OCI-M1 (cell line): ENCODE results near the gene TMEM132D.

Experiments used
- DNase-seq: peaks from one replicate; lab custom pipeline; 2025; lab: John Stamatoyannopoulos, UW

Gene TMEM132D

DNA sequence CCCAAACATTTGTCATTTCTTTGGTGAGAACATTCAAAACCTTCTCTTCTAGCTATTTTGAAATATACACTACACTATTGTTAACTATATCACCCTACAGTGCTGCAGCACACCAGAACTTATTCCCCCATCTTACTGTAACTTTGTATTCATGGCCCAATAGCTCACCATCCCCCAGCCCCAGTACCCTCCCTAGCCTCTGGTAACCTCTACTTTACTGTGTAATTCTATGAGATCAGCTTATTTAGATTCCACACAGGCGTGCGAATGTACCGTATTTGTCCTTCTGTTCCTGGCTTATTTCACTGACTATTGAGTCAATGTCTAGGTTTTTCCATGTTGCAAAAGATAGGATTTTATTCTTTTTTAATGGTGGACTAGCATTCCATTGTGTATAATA is 469.0 kb downstream of the TMEM132D start:
- no peak for DNase-seq

DNA sequence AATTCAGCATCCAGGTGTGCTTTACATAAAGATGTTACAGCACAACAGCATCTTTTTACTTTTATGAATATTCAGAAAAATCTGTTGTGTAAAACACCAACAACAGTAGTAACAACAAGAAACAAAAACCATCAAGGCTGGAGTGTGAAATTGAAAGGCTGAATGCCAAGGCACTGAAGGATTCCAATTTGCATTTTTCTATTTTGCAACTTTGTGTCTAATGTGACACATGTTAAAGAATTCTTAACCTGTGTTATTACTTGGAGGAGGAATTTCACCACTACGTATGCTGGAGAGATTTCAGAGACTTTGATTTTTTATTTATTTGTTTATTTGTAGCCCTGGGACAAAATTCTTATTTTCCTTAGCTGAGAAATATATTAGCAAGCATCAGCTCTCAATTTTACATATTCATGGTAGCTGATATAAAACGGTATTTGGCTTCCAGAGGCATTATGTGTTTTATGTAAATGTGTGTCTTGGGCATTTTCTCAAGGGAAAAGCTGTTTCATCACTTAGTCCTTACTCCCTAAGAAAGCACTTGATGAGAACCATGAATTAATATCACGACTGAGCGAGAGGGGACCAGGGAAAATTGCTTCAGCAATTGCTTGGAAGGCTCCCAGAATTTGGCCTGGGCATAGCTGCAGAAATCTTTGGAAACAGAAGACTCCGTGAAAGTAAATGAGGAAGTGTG is 475.4 kb downstream of the TMEM132D start:
- no peak for DNase-seq

DNA sequence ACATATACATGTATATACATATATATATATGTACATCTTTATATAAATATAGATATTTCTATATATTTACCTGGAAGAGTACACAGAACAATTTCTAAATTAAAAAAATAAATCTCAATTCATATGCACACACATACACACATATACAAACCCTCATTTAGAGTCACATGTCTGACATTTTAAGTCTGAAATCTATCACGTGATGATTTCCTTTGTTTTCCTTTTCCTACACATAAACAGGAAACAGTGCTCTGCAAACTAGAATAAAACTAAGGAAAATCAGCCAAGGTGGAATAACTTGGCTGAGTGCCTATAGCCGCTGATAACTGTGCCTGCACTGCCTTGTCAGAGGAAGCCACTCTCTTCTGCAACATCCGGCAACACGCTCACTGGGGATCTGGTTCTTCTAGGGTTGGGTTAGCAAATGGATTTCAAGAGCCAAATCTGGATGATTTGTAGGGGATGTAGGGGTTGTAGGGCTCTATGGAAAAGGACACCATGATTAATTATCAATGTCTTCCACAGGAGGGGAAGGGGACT is 480.7 kb downstream of the TMEM132D start:
- DNase-seq: no peak

DNA sequence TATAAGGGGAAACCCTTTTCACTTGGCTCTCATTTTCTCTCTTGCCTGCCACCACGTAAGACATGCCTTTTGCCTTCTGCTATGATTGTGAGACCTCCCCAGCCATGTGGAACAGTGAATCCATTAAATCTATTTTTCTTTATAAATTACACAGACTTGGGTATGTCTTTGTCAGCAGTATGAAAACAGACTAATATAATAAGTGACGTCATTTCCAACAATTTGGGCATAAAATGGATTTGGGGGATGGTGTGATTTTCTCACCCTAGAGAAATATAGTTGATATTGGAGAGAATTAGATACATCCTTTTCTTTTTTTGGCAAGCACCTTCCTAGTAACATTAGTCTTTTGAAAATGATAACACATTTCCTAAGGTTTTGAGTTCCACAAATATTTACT is 490.5 kb downstream of the TMEM132D start:
- DNase-seq: no peak

DNA sequence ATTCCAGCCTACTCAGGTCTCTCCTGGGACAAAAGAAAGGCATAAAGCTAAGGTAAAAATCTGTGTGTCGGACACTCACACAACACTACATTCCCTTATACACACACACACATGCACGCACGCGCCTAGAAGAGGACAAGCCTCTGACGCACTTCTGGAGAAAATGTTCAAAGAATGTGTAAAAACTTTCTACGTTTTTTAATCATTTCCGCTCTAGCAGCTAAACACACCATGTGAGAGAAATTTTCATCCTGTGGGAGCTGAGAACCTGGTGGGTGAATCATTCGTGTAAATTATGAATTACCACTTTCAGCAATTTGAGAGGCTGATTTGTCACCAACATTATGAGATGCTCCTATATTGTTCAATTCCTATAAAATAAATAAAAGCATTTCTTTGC is 494.5 kb downstream of the TMEM132D start:
- no peak for DNase-seq

DNA sequence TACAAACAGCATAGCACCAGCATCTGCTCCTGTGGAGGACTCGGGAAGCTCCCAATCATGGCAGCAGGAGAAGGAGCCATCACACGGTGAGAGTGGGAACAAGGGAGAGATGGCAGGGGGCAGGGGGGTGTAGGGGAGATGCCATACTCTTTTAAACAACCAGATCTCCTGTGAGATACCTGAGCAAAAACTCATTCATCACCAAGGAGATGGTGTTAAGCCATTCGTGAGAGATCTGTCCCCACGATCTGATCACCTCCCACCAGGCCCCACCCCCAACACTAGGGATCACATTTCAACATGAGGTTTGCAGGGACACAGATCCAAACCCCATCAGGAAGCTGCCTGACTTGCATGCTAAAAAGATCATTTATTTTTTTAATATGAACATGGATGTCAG is 499.3 kb downstream of the TMEM132D start:
- no peak for DNase-seq

DNA sequence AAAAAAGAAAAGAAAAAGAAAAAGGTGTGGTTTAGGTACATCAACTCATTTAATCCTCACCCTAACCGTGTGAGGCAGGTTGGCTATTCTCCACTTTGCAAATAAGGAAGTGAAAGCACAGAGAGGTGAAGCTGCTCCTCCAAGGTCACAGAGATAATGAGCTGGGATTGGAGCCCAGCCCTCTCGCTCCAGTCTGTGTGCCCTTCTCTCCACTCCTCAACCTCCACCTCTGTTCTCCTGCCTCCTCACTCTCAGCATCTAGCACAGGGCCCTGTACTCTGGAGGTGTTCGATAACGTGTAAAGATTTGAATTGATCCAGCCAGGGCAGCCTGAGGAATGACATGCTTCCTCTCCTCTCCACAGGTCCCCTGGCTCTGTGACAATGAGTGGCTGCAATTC is 502.3 kb downstream of the TMEM132D start:
- no peak for DNase-seq

DNA sequence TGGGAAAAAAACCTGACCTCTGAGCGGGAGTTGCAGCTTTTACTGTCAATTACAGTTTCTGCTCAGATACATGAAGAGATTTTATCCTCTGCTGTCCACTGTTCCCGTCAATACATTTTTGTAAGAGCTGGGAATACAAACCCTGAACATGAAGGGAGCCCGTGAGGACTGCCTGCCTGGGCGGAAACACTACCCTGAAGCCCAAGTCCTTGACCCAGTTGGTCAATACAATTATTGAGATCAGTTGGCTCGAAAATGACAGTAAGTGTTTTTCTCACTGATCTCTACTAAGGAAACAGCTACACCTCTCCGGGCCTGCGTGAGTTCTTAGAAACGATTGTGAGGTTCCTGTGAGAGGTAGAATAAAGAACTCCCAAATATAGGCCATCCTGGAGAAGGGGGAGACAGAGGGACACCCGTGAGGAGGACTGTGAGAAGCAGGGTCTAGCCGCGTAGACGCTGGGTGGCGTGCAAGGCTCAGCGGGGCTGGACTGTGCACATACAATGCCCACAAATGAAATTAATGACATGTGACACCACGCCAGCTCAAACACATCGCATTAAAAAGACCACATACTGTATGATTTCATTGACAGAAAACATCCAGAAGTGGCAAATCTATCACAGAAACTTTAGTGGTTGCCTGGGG is 509.5 kb downstream of the TMEM132D start:
- DNase-seq: no peak

DNA sequence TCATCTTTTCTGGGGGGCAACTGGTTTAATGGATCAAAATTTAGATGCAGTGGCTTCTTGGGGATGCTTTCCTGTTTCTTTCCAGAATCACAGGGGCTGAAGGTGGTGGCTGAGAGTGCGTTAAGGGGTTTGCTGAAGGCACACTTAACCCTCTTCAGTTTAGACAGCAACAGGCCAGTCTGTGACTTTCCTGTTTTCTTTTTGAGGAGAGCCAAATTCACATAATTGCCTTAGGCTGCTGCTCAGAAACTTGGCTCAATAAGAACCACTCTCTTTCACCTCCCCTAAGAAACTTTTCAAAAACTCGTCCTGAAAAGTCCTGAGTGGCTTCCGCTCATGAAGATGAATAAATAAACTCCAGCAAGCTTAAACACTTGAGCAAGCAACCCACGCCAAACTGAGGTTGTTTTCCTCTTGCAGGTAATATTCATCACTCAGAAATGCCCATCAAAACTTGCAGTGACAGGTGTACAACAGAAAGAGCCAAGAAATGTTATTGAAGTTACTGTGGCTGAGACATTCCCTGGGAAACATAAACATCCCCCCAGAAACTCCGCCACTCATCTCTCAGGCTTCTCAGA is 510.4 kb downstream of the TMEM132D start:
- no peak for DNase-seq

DNA sequence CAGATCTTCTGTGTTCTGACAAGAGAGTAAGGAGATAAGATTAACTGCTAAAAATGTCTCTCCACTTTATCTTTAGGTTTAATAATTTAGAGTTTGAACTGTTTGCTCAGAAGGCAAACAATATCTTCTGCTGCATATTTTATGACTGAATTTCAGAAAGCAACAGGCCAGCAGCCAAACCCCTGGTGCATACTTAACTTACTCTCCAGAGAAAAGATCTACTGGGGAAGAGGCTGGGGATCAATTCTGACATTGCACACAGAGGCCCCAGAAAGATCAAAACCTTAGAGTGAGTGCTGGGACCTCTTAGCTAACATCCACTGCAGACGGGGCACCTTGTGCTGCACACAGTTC is 518.2 kb downstream of the TMEM132D start:
- no peak for DNase-seq

DNA sequence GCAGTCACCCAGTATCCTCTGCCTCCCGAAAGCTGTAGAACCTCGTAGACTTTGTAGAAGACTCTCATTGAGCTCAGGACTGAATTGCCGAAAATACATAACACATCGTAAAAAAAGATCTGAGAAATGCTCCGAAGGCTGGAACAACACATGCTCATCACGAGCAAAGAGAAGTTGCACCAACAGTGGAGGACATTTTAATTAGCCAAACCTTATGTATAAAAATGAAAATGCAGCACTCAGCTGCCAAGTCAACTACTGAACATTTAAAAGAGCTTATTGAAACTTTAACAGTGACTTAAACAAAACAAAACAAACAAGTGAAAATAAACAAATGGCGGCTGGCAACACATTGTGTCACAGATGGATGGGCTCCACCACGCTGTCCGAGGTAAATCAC is 519.9 kb downstream of the TMEM132D start:
- DNase-seq: no peak

DNA sequence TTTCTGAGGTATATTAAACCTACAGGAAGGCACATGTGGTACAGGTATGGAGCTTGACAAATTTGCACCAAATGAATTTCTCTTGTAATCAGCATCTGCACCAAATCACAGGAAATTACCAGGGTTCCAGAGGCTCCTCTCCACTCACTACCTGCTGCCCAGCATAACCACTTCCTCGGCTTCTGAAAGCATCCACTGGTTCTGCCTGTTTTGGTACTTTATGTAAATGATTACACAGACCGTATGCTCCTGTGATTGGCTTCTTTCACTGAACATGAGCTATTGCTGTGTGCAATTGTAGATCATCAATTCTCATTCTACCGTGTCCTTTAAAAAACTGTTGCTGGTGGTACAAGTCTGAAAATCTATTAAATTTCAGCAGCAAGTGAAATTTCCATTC is 522.1 kb downstream of the TMEM132D start:
- no peak for DNase-seq

DNA sequence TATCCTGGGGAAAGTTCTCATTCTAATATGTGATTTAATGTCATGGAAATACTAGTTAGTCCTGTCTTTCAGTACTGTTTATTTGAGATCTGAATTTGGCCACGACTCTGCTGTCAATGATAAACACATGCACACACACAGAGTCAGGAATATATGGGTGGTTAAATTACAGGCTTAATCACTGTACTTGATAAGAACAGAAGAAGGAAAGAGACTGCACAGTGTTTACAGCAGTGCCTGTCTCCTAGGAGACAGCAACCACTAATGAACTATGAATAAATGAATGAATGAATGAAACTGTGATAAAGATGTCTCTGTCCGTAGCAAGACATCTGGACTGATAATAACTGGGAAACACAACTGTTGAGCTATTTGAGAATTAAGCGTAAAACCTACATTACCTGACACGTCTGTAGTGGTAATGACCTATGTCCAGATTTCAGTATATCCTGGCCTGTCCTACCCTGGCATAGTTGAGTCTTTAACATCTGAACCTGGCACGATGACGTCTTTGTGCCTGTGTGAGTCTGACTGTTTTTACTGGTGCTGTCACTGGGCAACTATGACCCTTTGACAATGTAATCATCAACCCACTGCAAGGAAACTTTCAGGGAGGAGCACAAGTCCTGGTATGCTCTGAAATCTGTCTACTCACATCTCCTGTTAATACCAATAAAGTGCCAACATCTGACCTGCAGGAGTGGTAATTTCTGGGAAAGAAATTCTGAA is 524.6 kb downstream of the TMEM132D start:
- no peak for DNase-seq

DNA sequence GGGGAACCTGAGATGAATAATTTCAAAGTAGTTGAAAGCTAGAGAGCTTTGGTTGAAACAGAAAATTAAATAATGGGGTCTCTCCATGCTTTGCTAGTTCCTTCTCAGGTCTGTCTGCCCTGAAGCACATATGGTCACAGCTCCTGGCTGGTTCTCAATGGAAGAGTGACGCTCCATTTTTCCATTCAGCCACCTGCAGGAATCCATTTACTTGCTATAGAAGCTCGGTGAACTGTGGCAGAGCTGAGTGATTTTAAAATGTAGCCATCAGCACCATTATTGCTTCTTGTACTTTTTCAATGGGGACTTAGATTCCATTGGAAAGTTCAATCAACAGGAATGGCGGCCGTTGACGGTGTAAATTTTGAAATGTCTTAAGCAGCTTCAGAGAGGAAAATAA is 525.3 kb downstream of the TMEM132D start:
- no peak for DNase-seq

DNA sequence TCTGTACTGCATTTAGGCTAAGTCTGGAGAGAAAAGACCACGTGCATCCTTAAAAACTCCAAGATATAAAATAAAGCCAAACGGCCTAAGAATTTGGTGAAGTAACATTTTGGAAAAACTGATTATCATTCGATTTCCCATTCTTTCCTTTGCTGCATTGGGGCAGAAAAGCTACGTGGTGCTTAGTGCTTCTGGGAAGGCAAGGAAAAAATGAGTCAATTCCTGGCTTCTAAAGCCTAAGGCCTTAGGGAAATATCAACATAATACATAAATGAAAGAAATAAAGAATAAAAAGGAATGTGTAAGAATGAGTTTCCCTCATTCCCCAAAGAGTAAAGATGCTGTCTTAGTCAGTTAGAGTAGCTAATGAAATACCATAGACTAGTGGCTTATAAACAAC is 530.1 kb downstream of the TMEM132D start:
- DNase-seq: no peak

DNA sequence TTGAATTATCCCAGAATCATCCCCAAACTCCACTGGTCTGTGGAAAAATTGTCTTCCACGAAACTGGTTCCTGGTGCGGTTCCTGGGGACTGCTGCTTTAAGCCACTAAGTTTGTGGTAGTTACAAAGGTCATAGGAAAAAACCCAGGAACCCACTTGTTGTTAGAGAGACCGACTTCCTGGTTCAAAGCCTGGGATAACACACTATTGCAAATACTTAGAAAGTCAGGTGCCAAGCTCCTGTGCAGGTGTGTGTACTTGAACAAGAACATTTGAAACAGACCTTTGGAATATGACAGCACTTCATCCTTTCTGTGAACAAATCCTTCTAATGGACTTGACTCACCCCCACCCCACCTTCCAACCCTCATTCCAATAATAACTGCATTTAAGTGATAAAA is 530.9 kb downstream of the TMEM132D start:
- DNase-seq: no peak

DNA sequence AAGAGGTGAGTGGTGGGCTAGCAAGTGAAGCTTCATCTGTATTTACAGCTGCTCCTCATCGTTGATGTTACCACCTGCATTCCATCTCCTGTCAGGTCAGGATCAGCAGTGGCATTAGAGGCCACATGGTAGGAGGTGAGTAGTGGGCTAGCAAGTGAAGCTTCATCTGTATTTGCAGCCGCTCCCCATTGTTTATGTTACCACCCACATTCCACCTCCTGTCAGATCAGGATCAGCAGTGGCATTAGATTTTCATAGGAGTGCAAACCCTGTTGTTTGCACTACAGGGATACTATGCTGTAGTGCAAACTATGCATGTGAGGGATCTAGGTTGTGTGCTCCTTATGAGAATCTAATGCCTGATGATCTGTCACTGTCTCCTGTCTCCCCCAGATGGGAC is 531.5 kb downstream of the TMEM132D start:
- no peak for DNase-seq

DNA sequence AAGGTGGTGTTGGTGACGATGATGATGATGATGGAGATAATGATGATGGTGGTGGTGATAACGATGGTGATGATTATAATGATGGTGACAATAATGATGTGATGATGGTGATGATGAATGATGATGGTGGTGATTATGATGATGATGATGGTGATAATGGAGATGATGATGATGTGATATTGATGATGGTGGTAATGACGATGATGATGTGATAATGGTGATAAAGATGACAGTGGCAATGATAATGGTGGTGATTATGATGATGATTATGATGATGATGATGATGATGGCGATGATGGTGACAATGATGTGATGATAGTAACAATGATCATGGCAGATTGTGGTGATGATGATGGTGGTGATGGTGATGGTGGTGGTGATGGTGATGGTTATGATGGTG is 532.6 kb downstream of the TMEM132D start:
- DNase-seq: no peak

DNA sequence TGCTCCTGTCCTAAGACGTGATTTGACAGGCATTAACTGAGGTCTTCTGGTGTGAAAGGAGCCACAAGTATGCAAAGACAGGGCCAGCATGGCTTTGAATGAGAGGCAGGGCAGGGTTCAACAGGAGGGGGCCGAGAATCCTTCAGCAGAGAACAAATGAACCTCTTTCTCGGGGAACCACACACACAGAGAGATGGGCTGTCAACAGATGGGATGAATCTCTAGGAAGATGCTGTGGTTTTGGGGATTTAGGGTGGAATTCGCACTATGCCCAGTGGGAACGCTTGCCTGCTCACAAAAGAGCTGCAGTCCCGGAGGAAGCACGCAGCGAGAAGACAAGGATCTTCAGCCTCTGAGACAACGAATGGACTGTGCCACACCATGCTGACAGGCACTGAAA is 537.2 kb downstream of the TMEM132D start:
- DNase-seq: no peak

DNA sequence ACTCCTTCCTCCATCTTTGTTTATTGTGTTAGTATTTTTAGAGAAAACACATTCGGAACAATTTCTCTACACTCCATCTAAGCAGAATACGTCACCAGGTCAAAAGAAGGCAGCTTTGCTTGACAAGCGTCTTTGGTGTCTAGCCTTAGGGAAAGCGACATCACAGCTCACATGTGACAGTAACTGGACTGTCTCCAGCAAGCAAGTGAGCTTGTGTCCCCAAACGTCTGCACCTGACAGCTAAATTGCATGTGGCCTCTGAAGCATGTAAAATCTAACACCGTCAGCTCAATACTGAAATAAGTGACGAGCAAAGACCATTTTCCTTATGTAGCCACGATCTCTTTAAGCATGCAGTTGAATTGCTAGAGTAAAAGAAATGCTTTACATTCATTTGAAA is 540.8 kb downstream of the TMEM132D start:
- DNase-seq: no peak

DNA sequence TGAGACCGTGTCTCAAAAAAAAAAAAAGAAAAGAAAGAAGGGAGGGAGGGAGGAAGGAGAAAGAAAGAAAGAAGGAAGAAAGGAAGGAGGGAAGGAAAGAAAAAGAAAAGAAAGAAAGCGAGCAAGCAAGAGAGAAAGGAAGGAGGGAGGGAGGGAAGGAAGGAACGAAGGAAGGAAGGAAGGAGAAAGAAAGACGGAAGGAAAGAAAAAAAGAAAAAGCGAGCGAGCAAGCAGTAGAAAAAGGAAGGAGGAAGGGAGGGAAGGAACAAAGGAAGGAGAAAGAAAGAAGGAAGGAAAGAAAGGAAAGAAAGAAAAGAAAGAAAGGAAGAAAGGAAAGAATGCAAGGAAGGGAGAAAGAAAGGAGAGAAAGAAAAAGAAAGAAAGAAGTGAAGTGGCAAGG is 546.6 kb downstream of the TMEM132D start:
- DNase-seq: no peak

DNA sequence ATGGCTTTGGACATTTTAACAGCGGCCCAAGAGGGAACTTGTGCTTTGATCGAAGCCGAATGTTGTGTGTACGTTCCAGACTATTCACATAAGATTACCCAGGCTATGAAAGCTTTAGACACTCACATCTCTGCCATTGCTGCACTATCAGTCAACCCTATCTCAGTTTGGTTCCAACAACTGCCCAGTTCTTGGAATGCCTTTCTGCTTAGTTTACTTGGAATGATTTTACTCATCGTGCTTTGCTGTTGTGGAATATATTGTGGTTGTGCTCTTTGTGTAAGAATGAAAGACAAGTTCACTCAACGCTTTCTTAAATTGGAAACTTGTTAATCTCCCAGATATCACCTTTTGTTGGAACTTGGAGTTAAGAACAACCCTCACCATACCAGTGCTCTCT is 552.3 kb downstream of the TMEM132D start:
- DNase-seq: no peak

DNA sequence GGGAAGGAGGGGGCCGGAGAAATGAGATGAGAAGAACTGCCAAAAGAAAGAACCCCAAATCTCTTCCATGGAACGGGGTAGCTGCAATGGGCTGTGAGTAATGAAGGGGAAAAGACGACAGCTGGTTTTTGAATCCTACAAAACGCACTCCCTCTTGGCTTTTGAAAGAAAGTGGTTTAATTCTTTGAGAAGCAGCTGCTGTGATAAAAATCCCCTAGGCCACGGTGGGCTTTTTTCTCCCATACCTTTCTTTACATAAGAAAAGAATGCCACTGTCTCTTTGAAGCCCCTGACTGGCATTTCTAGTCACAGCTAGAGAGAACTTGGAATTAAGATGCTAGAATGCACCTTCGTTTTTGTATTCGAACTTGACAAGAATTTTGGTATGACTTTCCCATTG is 564.5 kb downstream of the TMEM132D start:
- DNase-seq: no peak
